Renal cortex interstitium (tissue), 11 donors: ENCODE measurements around the gene FUCA2. TPM values are rescaled to one million over a fixed set of nuclear protein-coding genes. Genes with fewer than 3 reads are reported as not detected.

Experiments
- DNase-seq, 11 donors: peaks; one replicate each; pipeline ENCODE4 v3.0.0-alpha.2; 2013; ENCODE audit warnings: low read depth in 9 of 11, low spot score in 4 of 11; ENCODE audit errors: extremely low read depth in 1 of 11
- polyA plus RNA-seq, 3 donors: library from polyadenylated mRNA; unstranded; fragments of 120-200 nt; gene quantifications; one replicate each; pipeline ENCODE4 v1.2.1, GENCODE V29; 2013; ENCODE audit not compliant: insufficient read length in 3 of 3

FUCA2 gene
- polyA plus RNA-seq, 3 donors = 61.2 to 68.0 (median 65.5) TPM

- no peak for DNase-seq
Observed at GRCh38 chr6:143542888-143543287, 31.4 kb upstream of the FUCA2 start.

GRCh38 chr6:143540192-143540591 lies 28.7 kb upstream of the FUCA2 start:
- DNase-seq = no peak

- no peak for DNase-seq
Observed at GRCh38 chr6:143539734-143540133, 28.2 kb upstream of the FUCA2 start.

GRCh38 chr6:143539106-143539505 lies 27.6 kb upstream of the FUCA2 start:
- DNase-seq = no peak

- DNase-seq = no peak
Observed at GRCh38 chr6:143538374-143538773, 26.9 kb upstream of the FUCA2 start.

- DNase-seq = peak in 7 of 11 donors; percentile 23 to 57 (median 39)
Observed at GRCh38 chr6:143536866-143537691, 25.6 kb upstream of the FUCA2 start.

- DNase-seq = peak in 2 of 11 donors; percentile 21 to 26
Observed at GRCh38 chr6:143536461-143536865, 24.9 kb upstream of the FUCA2 start.

- no peak for DNase-seq
Observed at GRCh38 chr6:143535189-143535614, 23.7 kb upstream of the FUCA2 start.

GRCh38 chr6:143531720-143532499 lies 20.4 kb upstream of the FUCA2 start:
- DNase-seq = no peak

- no peak for DNase-seq
Observed at GRCh38 chr6:143529095-143529494, 17.6 kb upstream of the FUCA2 start.

- DNase-seq = no peak
Observed at GRCh38 chr6:143528164-143528811, 16.8 kb upstream of the FUCA2 start.

GRCh38 chr6:143527677-143528076 lies 16.2 kb upstream of the FUCA2 start:
- no peak for DNase-seq

GRCh38 chr6:143525356-143525755 lies 13.8 kb upstream of the FUCA2 start:
- DNase-seq = no peak

- no peak for DNase-seq
Observed at GRCh38 chr6:143522039-143522600, 10.6 kb upstream of the FUCA2 start.

- no peak for DNase-seq
Observed at GRCh38 chr6:143517447-143517773, 5.9 kb upstream of the FUCA2 start.

- DNase-seq = no peak
Observed at GRCh38 chr6:143516690-143517446, 5.3 kb upstream of the FUCA2 start.

- no peak for DNase-seq
Observed at GRCh38 chr6:143515766-143516355, 4.3 kb upstream of the FUCA2 start.

- DNase-seq = no peak
Observed at GRCh38 chr6:143515061-143515760, 3.7 kb upstream of the FUCA2 start.
